Loucy (cell line): ENCODE data around the gene TOR4A.

ENCODE experiments used
- H2AFZ ChIP-seq: fragments of 200-600 bp; sonication (generic); 2 replicates; pipeline ENCODE4 v1.6.0; 2016; ENCODE audit warnings: antibody characterized with exemption, mild to moderate bottlenecking, low read length, moderate library complexity
- H3F3A ChIP-seq: fragments of 200-600 bp; 2 replicates; pipeline ENCODE4 v1.6.0; 2016; ENCODE audit warnings: antibody characterized with exemption, low read depth, mild to moderate bottlenecking
- H3K27me3 ChIP-seq: fragments of 200-600 bp; sonication (generic); 2 replicates; pipeline ENCODE4 v1.6.1; 2014; ENCODE audit warnings: low read length, mild to moderate bottlenecking; ENCODE audit not compliant: insufficient read depth, poor library complexity, severe bottlenecking
- H3K36me3 ChIP-seq: fragments of 200-600 bp; sonication (generic); 2 replicates; pipeline ENCODE4 v1.6.1; 2016; ENCODE audit warnings: low read length; ENCODE audit not compliant: insufficient read depth
- H3K4me1 ChIP-seq: fragments of 200-600 bp; sonication (generic); 2 replicates; pipeline ENCODE4 v1.5.1; 2014; ENCODE audit warnings: low read length, mild to moderate bottlenecking; ENCODE audit not compliant: insufficient read depth, poor library complexity, severe bottlenecking
- H3K4me2 ChIP-seq: fragments of 200-600 bp; sonication (generic); 2 replicates; pipeline ENCODE4 v1.6.0; 2014; ENCODE audit warnings: antibody characterized with exemption, low read length, low read depth, mild to moderate bottlenecking; ENCODE audit not compliant: poor library complexity, severe bottlenecking
- H3K4me3 ChIP-seq: fragments of 200-600 bp; sonication (generic); 2 replicates; pipeline ENCODE4 v1.5.1; 2014; ENCODE audit warnings: low read length, mild to moderate bottlenecking, mixed read lengths; ENCODE audit not compliant: poor library complexity, severe bottlenecking
- H3K79me2 ChIP-seq: fragments of 200-600 bp; sonication (generic); 2 replicates; pipeline ENCODE4 v1.6.1; 2014; ENCODE audit warnings: low read length; ENCODE audit not compliant: insufficient read depth
- H3K9ac ChIP-seq: fragments of 200-600 bp; sonication (generic); 2 replicates; pipeline ENCODE4 v1.6.0; 2014; ENCODE audit warnings: mild to moderate bottlenecking, low read depth, low read length, moderate library complexity; ENCODE audit not compliant: poor library complexity, severe bottlenecking
- H3K9me2 ChIP-seq: fragments of 200-600 bp; sonication (generic); replicated peaks from 2 replicates; pipeline ENCODE4 v1.6.1; 2016; ENCODE audit warnings: low read depth, low read length, mixed read lengths
- H3K9me3 ChIP-seq: fragments of 200-600 bp; sonication (generic); 2 replicates; pipeline ENCODE4 v1.6.1; 2014; ENCODE audit warnings: mild to moderate bottlenecking, antibody characterized with exemption, low read length, low read depth; ENCODE audit not compliant: insufficient read depth
- H4K20me1 ChIP-seq: fragments of 200-600 bp; sonication (generic); 2 replicates; pipeline ENCODE4 v1.6.0; 2014; ENCODE audit warnings: antibody characterized with exemption, low read length, mild to moderate bottlenecking; ENCODE audit not compliant: insufficient read depth, poor library complexity, severe bottlenecking
- EZH2phosphoT487 ChIP-seq: fragments of 200-600 bp; IDR thresholded peaks from 2 replicates; pipeline ENCODE4 v1.6.1; 2018; ENCODE audit warnings: antibody characterized with exemption, mild to moderate bottlenecking, moderate library complexity, borderline replicate concordance
- TF ChIP-seq, protein P1 (sequence below): fragments of 200-600 bp; sonication (generic); conservative IDR thresholded peaks from 2 replicates; pipeline ENCODE4 v1.5.1; 2014; ENCODE audit warnings: mild to moderate bottlenecking, antibody characterized with exemption, low read length

Gene TOR4A

DNA sequence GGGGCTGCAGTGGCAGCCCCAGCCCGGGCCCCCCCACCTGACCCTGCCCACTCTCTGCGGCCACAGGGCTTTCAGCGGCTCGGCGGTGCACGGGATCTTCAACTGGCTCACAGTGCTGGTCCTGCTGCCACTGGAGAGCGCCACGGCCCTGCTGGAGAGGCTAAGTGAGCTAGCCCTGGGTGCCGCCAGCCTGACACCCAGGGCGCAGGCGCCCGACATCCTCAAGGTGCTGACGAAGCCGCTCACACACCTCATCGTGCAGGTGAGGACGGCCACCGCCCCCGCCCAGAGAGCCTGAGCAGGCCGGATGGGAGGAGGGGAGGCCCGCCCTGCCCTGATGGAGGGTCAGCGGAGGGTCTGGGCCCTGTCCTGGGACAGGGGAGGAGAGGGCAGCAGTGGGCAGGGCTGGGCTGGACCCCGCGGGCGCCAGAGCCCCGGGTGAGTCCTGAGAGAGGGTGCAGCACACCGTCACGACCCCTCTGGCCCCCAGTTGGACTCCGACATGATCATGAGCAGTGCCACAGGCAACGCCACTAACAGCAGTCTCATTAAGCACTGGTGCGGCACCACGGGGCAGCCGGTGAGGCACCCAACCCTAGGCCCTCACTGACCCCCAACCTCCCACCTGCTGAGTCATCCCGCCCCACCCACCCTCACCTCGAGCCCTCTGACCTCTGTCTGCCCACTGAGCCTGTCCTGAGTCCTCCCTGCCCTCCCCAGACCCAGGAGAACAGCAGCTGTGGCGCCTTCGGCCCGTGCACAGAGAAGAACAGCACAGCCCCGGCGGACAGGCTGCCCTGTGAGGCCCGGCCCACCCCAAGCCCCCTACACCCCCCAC, 44.2 kb upstream of the TOR4A start:
- H3K79me2 ChIP-seq = peaks cover 9% of the 10 kb centered on the region; the same call in 1 of the 2 replicates
- no peaks in the 10 kb centered on the region for H3K9me3 ChIP-seq
- no peak for TF ChIP-seq EZH2phosphoT487
- TF ChIP-seq, protein P1, sequence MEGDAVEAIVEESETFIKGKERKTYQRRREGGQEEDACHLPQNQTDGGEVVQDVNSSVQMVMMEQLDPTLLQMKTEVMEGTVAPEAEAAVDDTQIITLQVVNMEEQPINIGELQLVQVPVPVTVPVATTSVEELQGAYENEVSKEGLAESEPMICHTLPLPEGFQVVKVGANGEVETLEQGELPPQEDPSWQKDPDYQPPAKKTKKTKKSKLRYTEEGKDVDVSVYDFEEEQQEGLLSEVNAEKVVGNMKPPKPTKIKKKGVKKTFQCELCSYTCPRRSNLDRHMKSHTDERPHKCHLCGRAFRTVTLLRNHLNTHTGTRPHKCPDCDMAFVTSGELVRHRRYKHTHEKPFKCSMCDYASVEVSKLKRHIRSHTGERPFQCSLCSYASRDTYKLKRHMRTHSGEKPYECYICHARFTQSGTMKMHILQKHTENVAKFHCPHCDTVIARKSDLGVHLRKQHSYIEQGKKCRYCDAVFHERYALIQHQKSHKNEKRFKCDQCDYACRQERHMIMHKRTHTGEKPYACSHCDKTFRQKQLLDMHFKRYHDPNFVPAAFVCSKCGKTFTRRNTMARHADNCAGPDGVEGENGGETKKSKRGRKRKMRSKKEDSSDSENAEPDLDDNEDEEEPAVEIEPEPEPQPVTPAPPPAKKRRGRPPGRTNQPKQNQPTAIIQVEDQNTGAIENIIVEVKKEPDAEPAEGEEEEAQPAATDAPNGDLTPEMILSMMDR = no peak
- H4K20me1 ChIP-seq = no peaks in the 10 kb centered on the region
- H3K4me1 ChIP-seq = peaks cover 18% of the 10 kb centered on the region
- no peaks in the 10 kb centered on the region for H3F3A ChIP-seq
- no peak overlapping the region for H3K4me3 ChIP-seq
- H3K9ac ChIP-seq = no peak overlapping the region
- H3K27me3 ChIP-seq = no peaks in the 10 kb centered on the region
- no peak overlapping the region for H3K4me2 ChIP-seq
- H3K9me2 ChIP-seq = no peaks in the 10 kb centered on the region
- no peaks in the 10 kb centered on the region for H3K36me3 ChIP-seq
- no peak overlapping the region for H2AFZ ChIP-seq

DNA sequence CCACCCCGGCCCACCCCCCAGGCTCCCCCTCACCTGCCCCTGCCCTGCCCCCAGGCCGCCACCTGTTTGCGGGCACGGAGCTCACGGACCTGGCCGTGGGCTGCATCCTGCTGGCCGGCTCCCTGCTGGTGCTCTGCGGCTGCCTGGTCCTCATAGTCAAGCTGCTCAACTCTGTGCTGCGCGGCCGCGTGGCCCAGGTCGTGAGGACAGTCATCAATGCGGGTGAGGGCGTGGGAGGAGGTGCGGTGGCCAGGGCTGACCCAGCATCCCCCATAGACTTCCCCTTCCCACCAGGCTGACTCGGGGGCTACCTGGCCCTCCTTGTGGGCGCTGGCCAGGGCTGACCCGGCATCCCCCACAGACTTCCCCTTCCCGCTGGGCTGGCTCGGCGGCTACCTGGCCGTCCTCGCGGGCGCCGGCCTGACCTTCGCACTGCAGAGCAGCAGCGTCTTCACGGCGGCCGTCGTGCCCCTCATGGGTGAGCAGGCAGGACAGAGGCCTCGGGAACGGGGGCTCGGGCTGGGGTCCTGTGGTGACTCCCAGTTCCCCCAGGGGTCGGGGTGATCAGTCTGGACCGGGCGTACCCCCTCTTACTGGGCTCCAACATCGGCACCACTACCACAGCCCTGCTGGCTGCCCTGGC, 43.4 kb upstream of the TOR4A start:
- Histone ChIP-seq H3K9ac (no peak overlapping the region), H2AFZ (no peak overlapping the region), H3F3A (no peaks in the 10 kb centered on the region), H4K20me1 (no peaks in the 10 kb centered on the region), H3K9me3 (no peaks in the 10 kb centered on the region), H3K36me3 (no peaks in the 10 kb centered on the region), H3K79me2 (peaks cover 18% of the 10 kb centered on the region; the same call in 1 of the 2 replicates), H3K9me2 (no peaks in the 10 kb centered on the region), H3K4me1 (peaks cover 25% of the 10 kb centered on the region), H3K4me2 (no peak overlapping the region), H3K27me3 (no peaks in the 10 kb centered on the region), H3K4me3 (no peak overlapping the region)
- TF ChIP-seq, protein P1 = no peak
- no peak for TF ChIP-seq EZH2phosphoT487

DNA sequence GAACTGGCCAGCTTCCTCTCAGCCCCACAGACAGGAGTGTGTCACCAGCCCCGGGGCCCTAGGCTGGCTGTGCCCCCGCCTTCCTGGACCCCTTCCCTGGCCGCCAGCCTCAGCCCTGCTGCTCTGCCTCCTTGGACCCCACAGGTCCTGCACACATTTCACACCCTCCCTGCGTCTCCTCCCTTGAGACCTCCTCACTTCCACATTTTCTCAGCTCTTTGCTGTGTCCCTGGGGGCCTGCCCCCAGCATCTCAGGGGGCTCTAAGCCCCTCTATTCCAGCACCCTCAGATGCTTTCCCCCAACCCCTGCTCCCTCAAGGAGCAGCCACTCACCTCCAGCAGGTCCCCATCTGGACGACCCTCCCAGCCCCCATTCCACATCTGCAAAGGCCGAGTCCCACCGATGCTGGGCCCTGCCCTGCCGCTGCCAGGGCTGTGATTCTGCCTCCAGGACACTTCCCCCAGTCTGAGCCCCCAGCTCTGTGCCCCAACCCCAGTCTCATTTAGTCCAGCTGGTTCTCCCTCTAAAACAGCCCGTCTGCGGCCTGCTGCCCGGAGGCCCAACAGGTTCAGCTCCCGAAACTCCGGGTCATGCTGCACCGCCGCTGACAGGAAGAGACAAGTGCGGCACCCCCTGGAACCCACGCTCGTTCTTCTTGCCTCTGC, 42.6 kb upstream of the TOR4A start:
- TF ChIP-seq, protein P1 = no peak
- no peak for TF ChIP-seq EZH2phosphoT487
- Histone ChIP-seq H4K20me1 (no peaks in the 10 kb centered on the region), H3K4me1 (peaks cover 25% of the 10 kb centered on the region), H3F3A (0 out of 2 replicates have a peak, but pooled peaks cover 1% of the 10 kb centered on the region), H3K9me2 (no peaks in the 10 kb centered on the region), H3K9ac (no peak overlapping the region), H3K36me3 (no peaks in the 10 kb centered on the region), H2AFZ (no peak overlapping the region), H3K4me2 (no peak overlapping the region), H3K27me3 (no peaks in the 10 kb centered on the region), H3K79me2 (peaks cover 25% of the 10 kb centered on the region; the same call in 1 of the 2 replicates), H3K9me3 (no peaks in the 10 kb centered on the region), H3K4me3 (no peak overlapping the region)
